Measurements from ENCODE around the gene DUT. TPM values are rescaled to one million over a fixed set of nuclear protein-coding genes. Genes with fewer than 3 reads are reported as not detected.
"Not testable (repeated sequence)": the region's sequence is repeated elsewhere in the genome, so short reads cannot be mapped to it uniquely, and the experiment has no call there.

Gene DUT
- 84.7 TPM for total RNA-seq

DNA sequence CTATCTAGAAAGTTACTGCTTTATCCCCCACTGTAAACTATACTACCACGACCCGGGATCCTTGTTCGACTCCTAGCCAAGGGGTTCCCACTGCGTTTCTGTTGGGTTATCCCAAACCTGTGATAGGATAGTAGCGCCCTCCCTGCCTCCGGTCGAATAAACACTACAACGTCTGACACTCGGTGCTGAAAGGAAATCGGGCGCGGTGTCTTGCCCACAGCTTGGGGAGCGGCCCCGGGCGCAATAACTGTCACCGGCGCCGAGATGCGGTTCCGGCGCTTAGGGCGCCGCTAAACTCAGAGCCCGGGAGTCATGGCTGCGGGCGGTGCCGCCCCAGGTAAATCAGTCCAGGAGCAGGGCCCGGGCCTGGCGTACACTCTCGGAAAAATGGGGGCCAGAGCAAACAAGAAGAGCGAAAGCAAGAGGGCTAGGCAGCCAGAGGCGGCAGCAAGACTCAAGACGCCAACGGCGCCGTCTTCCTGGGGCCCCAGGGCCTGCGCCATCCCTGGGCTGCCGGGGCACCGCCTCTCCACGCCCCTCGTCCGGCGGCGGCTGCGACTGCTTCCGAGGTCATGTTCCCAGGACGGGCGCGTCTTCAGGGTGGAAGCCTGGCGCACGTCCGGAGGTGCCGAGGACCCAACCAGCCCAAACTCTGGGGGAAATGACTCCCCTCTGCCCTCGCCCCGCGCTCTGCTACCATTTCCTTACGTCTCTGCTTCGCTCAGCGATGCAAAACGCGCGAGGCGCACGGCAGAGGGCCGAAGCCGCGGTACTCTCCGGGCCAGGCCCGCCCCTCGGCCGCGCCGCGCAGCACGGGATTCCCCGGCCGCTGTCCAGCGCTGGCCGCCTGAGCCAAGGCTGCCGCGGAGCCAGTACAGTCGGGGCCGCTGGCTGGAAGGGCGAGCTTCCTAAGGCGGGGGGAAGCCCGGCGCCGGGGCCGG lies at the start of gene DUT:
Gene DUT (plus strand): TSS at position 575 of the 941 bp plus-strand sequence. CDS start 87 bp downstream, at position 662.
- DNase-seq (ENCODE audit: low spot score): peak; percentile 89

DNA sequence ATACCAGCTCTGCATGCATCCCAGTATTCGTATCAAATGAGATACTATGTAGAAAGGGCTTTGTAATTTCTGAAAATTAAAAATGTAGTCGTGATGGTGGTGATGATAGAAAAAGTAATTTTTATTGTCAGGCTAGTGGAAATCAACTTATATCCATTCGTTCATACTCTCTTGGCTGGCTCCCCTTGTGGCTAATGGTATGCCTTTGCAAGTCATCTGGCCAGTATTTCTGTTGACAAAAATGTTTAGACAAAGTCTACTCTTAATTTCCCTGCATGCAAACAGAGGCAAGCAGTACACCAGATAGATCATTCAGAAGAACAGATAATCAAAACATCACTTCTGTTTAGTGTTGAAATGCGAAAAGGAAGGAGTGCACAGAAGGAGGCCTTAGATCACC lies 49.6 kb upstream of the DUT start:
- no peak for DNase-seq (ENCODE audit: low spot score)

GRCh38 chr15:48282216-48282615 lies 49.0 kb upstream of the DUT start:
- no peak for DNase-seq (ENCODE audit: low spot score)

- DNase-seq (ENCODE audit: low spot score): no peak
Measured at GRCh38 chr15:48283396-48284145, 47.7 kb upstream of the DUT start.

GRCh38 chr15:48285329-48286214 lies 45.7 kb upstream of the DUT start:
- peak; percentile 78 for DNase-seq (ENCODE audit: low spot score)

DNA sequence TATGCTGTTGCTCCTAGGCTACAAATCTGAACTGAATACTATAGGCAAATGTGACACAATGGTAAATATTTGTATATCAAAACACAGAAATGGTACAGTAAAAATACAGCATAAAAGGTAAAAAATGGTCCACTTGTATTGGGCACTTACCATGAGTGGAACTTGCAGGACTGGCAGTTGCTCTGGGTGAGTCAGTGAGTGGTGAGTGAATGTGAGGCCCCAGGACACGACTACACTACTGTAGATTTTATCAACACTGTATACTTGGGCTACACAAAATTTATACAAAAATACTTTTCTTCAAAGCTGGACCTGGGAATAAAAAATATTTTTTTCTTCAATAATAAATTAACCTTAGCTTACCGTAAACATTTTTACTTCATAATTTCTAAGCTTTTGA lies 41.6 kb upstream of the DUT start:
- DNase-seq (ENCODE audit: low spot score): no peak

DNA sequence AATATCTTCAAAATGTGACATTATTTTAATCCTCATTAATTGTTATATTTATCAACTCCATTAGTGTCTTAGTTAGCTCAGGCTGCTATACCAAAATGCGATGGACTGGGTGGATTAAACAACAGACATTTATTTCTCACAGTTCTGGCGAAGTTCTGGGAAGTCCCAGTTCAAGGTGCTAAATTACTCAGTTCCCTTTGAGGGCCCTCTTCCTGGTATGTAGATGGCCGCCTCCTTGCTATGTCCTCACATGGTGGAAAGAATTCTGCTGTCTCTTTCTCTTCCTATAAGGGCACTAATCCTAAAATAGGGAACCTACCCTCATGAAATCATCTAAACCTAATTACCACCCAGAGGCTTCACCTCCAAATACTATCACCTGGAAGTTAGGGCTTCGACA lies 38.8 kb upstream of the DUT start:
- DNase-seq (ENCODE audit: low spot score): no peak

- no peak for DNase-seq (ENCODE audit: low spot score)
Measured at GRCh38 chr15:48297668-48298067, 33.6 kb upstream of the DUT start.

DNA sequence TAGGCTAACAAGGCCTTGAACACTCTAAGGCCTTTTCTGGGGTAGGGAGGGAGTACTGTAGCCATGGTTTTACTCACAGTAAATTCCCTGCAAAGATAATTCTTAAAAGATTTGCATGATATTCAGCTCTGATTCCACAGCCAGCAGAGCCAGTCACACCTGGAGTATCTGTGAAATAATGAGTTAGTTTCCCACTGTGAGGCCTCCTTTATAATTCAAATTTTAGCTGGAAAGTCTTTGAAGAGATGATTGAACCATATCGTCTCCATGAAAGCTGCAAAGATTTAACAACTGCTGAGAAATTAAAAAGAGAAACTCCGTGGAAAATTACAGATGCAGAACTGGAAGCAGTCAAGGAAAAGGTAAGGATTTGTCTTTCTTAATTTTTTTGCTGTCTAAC lies 32.3 kb upstream of the DUT start:
- DNase-seq (ENCODE audit: low spot score): no peak

DNA sequence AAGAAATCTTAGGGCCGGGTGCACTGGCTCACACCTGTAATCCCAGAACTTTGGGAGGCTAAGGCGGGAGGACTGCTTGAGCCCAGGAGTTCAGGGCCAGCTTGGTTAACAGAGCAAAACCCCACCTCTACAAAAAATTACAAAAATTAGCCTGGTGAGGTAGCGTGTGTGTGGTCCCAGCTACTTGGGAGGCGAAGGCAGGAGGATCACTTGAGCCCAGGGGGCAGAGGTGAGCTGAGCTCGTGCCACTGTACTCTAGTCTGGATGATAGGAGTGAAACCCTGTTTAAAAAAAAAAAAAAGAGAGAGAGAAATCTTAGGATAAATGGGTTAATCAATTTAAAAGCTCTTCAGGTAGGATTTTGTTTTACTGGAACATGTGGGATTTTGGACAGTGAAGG lies 31.2 kb upstream of the DUT start:
- no peak for DNase-seq (ENCODE audit: low spot score)

DNA sequence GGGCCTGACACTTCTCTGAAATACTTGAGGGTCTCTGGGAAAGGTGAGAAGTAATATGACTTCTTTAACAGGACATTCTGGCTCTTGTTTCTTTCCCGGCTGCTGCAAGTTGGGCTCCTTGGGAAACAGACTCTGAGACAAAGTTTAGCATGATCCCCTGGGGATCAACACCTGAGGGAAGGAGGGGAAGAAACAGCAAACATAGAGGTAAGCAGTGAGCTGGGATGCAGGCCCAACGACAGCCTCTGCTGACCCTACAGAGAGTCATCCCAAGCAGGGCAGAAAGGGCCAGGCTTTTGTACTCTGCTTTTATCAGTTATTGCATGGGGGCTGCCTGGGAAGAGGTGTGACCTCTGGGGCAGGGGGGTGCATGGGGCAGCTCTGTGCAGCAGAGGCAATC lies 26.8 kb upstream of the DUT start:
- no peak for DNase-seq (ENCODE audit: low spot score)

DNA sequence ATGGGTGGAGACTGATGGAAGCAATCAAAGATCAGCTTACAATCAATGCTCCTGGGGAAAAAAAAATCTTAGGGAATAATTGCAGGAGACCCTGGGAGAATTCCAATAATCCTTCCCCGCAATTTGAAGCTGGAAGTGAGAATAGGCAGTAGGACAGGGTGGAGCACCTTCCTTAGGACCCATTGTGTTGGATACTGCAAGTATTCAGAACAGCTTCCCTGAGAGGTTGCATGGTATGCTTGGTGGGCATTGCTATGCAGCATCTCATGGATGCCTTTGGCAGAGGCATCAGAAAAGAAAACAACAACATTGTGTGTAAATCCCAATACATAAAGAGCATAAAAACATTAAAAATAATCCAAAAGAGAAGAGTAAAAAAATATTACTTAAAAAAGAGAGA lies 24.6 kb upstream of the DUT start:
- no peak for DNase-seq (ENCODE audit: low spot score)

DNA sequence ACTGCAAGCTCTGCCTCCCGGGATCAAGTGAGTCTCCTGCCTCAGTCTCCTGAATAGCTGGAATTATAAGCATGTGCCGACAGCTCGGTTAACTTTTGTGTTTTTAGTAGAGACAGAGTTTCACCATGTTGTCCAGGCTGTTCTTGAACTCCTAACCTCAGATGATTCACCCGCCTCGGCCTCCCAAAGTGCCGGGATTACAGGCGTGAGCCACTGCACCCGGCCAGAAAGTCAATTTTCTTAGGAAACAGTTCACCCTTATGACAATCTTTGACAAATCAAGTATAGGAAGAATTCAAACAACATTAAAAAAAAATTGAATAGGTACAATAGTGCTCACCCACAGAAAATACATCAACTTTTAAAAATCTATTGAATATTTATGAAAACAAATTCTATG lies 23.6 kb upstream of the DUT start:
- no peak for DNase-seq (ENCODE audit: low spot score)

GRCh38 chr15:48309740-48310139 lies 21.5 kb upstream of the DUT start:
- no peak for DNase-seq (ENCODE audit: low spot score)

DNA sequence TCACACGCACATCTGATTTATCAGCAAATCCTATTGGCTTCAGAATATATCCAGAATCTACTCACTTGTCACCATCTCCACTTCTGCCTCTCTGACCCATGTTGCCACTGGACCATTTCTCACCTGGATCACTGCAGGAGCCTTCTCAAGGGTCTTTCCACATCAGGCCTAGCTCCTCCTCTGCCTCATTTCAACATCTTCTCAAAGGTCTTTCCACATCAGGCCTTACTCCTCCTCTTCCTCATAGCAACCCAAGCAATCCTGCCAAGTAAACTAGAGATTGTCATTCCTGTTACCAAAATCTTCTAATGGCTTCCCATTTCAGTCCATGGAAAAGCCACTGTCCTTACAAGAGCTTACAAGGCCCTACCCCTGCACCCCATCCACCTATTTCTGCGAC lies 18.0 kb upstream of the DUT start:
- no peak for DNase-seq (ENCODE audit: low spot score)

DNA sequence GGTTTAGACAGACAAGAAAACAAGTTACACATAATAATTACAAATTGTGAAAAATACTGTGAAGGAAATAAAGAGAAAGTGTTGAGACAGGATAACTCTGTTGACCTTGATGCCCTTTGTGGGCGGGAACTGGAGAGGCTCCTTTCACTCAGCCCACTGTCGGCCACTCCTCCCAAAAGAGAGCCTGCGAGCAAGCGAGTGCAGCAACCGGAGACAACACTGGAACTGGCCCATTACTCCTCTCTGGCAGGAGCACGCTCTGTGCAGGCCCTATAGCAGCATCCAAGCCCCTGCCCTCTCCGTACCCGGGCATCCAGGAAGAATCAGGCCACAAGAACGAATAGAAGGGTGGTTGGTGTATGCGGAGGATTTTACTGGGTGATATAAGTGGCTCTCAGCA lies 16.2 kb upstream of the DUT start:
- no peak for DNase-seq (ENCODE audit: low spot score)

DNA sequence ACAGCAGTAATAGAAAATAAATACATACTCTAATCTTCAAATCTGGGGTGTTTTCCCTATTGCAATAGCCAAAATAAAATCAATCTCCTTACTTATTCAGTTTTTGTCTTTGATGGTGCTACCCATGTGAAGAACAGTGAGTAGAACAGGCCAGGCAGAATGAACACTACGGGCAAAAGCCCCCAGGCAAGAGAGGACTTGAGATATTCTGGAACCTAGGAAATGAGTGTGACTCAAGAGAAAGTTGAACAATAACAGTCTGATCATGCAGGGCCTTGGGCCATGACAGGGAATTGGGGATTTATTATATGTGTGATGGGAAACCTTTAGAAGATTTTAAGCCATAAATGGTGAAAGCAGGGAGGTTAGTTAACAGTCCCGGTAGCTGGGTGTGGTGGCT lies 14.0 kb upstream of the DUT start:
- no peak for DNase-seq (ENCODE audit: low spot score)

DNA sequence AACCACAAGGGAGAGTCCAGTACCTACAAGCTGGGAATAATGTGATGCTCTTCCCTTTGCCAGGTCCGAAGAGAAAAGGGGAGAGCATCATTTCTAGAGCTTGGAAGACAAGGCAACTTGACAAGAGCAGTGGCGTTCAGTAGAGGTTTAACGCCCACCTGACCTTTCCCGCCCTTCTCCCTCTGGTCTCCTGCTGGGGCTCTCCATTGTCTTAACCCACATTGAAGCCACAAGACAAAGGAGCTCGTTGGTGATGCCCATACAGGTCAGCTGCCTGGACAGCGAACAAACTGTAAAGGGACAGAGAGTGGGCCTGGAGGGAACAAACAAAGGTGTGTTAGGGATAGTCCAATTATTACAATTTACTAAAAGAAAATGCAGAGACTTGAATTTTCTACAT lies 13.1 kb upstream of the DUT start:
- no peak for DNase-seq (ENCODE audit: low spot score)

GRCh38 chr15:48323294-48323693 lies 7.9 kb upstream of the DUT start:
- no peak for DNase-seq (ENCODE audit: low spot score)

GRCh38 chr15:48324949-48325348 lies 6.3 kb upstream of the DUT start:
- no peak for DNase-seq (ENCODE audit: low spot score)

DNA sequence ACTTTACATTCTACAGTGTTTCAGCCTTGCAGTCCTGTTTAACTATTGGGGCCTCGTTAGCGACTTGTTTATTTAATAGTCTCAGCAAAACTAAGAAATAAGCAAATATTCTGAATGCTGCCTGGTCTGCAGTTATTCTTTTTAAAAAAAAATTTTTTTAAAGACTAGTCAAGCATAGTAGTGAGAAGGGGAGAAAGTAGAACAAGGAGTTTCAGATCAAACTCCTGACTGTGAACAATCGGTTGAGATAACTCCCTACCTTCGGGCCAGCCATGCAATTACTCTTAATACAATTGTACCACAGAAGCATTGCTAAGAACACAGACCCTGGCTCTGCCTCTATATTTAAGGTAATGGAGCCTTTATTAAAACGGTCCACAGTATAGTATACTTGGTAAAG lies 5.8 kb upstream of the DUT start:
- no peak for DNase-seq (ENCODE audit: low spot score)

GRCh38 chr15:48326180-48326579 lies 5.0 kb upstream of the DUT start:
- DNase-seq (ENCODE audit: low spot score): not testable (repeated sequence)

Measured in ureter (tissue), 1 donor.